ENCODE measurements around the gene PDGFC. TPM values are rescaled to one million over a fixed set of nuclear protein-coding genes. Genes with fewer than 3 reads are reported as not detected.

The PDGFC gene
- total and polyA plus RNA-seq, 2 of the 8 experiments (the other 6 are each of a cell fraction or from before 2014, with no cell fraction given), result 0.65 to 2.7 TPM

DNA sequence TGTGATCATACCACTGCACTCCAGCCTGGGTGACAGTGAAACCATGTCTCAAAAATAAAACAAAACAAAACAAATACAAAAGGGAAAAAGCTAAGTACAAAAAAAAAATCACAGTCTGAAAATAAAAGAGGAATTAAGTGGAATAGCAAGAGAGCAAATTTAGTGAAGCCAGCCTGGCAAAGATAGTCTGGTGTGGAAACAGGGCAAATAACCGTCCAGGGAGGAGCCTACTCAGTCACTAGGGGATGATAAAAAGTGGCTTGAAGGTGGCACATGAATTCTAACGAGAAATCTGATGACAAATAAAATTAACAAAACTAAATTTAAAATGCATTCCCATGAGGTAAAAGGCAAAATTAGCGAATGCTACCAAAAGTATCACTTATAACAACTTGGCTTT lies 8.2 kb downstream of the PDGFC start:
- TF ChIP-seq ASH2L (IDR thresholded peaks at IDR 0.05; ENCODE audit: low read length) (no peak), BACH1 (IDR thresholded peaks at IDR 0.05; ENCODE audit: low read length) (no peak), YY1 (IDR thresholded peaks at IDR 0.05; ENCODE audit: low read depth, low read length) (no peak), JUN (IDR thresholded peaks at IDR 0.05; ENCODE audit: low read depth, low read length) (no peak), CBX5 (IDR thresholded peaks at IDR 0.05; ENCODE audit: low read depth, low read length) (no peak), RBBP5 (IDR thresholded peaks at IDR 0.05; ENCODE audit: borderline replicate concordance, low read depth, low read length) (no peak), CEBPB (IDR thresholded peaks at IDR 0.05; ENCODE audit: low read depth, low read length) (no peak), ATF2 (IDR thresholded peaks at IDR 0.05; ENCODE audit: low read length) (no peak), EP300 (IDR thresholded peaks at IDR 0.05; ENCODE audit: borderline replicate concordance in 1 of 2, low read depth in 2 of 2, low read length in 2 of 2) (no peak)
- TF ChIP-seq, protein P1, sequence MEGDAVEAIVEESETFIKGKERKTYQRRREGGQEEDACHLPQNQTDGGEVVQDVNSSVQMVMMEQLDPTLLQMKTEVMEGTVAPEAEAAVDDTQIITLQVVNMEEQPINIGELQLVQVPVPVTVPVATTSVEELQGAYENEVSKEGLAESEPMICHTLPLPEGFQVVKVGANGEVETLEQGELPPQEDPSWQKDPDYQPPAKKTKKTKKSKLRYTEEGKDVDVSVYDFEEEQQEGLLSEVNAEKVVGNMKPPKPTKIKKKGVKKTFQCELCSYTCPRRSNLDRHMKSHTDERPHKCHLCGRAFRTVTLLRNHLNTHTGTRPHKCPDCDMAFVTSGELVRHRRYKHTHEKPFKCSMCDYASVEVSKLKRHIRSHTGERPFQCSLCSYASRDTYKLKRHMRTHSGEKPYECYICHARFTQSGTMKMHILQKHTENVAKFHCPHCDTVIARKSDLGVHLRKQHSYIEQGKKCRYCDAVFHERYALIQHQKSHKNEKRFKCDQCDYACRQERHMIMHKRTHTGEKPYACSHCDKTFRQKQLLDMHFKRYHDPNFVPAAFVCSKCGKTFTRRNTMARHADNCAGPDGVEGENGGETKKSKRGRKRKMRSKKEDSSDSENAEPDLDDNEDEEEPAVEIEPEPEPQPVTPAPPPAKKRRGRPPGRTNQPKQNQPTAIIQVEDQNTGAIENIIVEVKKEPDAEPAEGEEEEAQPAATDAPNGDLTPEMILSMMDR (IDR thresholded peaks at IDR 0.05; ENCODE audit: control extremely low read depth in 1 of 3, insufficient read depth in 1 of 3, low read depth in 1 of 3, low read length in 3 of 3), result no peak
- H3K14ac ChIP-seq (ENCODE audit: insufficient read length), result no peak overlapping the region
- no peak overlapping the region for H4K8ac ChIP-seq (ENCODE audit: extremely low read depth, insufficient read depth, low read length)
- H2BK20ac ChIP-seq (ENCODE audit: low read length), result no peak overlapping the region
- no peak overlapping the region for H4K91ac ChIP-seq (replicated peaks; ENCODE audit: insufficient read length, low read length)
- no peak overlapping the region for H3K4me3 ChIP-seq (ENCODE audit: extremely low read depth in 1 of 4, insufficient read depth in 2 of 4, low read depth in 3 of 4, low read length in 4 of 4)
- H3K4ac ChIP-seq (replicated peaks; ENCODE audit: insufficient read length, low read depth, low read length), result no peak overlapping the region
- peaks cover 0 to 2% of the 10 kb centered on the region in 2 experiments for H4K20me1 ChIP-seq (replicated peaks in 1 of 2; ENCODE audit: control insufficient read depth in 1 of 2, insufficient read depth in 2 of 2, low read length in 2 of 2)
- ChIA-PET POLR2A (ENCODE audit: partially characterized antibody) (no interaction called here), CTCF (ENCODE audit: partially characterized antibody) (interaction anchor here (1.1 kb wide), 1 partner anchor 82 kb away, joined by 4 read pairs; no protein-coding TSS in a partner anchor)
- peaks cover 0 to 6% (median 0%) of the 10 kb centered on the region in 4 experiments; a peak in 1 of 7 replicates for H3K4me1 ChIP-seq (replicated peaks in 1 of 4; ENCODE audit: control insufficient read depth in 3 of 4, insufficient read depth in 4 of 4, low read length in 3 of 4)
- FAIRE-seq (no peak), DNase-seq (ENCODE audit: low read depth in 1 of 2, low spot score in 2 of 2) (no peak)
- H4K5ac ChIP-seq (ENCODE audit: insufficient read length, low read depth, low read length), result no peak overlapping the region
- no peaks in the 10 kb centered on the region for H3K79me2 ChIP-seq (ENCODE audit: control insufficient read depth in 1 of 2, insufficient read depth in 2 of 2, low read length in 2 of 2)
- H3K4me2 ChIP-seq (ENCODE audit: insufficient read depth in 1 of 2, low read depth in 2 of 2, low read length in 2 of 2), result no peak overlapping the region
- no peak overlapping the region for H2AFZ ChIP-seq (ENCODE audit: low read length)
- no peaks in the 10 kb centered on the region for H3K36me3 ChIP-seq (ENCODE audit: control insufficient read depth in 2 of 4, insufficient read depth in 4 of 4, low read length in 3 of 4)
- H3K56ac ChIP-seq (replicated peaks; ENCODE audit: insufficient read length, low read depth, low read length), result no peak overlapping the region
- H3K18ac ChIP-seq (ENCODE audit: extremely low read depth, low read length), result no peak overlapping the region
- no peak overlapping the region for H2BK120ac ChIP-seq (replicated peaks; ENCODE audit: low read depth, low read length)
- 97% methylated on average over 3 of the region's 3 CpGs; no CpG with 5 or more reads in 1 of the 2 experiments for WGBS, 2 experiments (ENCODE audit: extremely low coverage in 1 of 2, insufficient coverage in 1 of 2, insufficient read length in 1 of 2, insufficient replicate concordance in 2 of 2, low coverage in 1 of 2, low lambda C conversion rate in 2 of 2, missing lambda C conversion rate in 1 of 2)
- no peaks in the 10 kb centered on the region for H3K9me3 ChIP-seq (ENCODE audit: insufficient read depth in 2 of 2, low read depth in 1 of 2, low read length in 1 of 2)
- no peak overlapping the region for H2BK5ac ChIP-seq (ENCODE audit: low read depth, low read length)
- no peak overlapping the region for H3K23ac ChIP-seq (ENCODE audit: insufficient read length)
- H3K9ac ChIP-seq (replicated peaks in 1 of 4; ENCODE audit: extremely low read depth in 1 of 4, low read depth in 3 of 4, low read length in 3 of 4), result no peak overlapping the region
- peaks cover 0 to 1% (median 0%) of the 10 kb centered on the region in 4 experiments; a peak in 1 of 7 replicates for H3K27me3 ChIP-seq (replicated peaks in 1 of 4; ENCODE audit: control insufficient read depth in 3 of 4, extremely low read depth in 1 of 4, insufficient read depth in 3 of 4, low read length in 3 of 4)
- H3K27ac ChIP-seq (ENCODE audit: low read depth, low read length), result no peak overlapping the region
- no peak overlapping the region for H2BK15ac ChIP-seq (ENCODE audit: low read length)
- H3K79me1 ChIP-seq (ENCODE audit: low read depth, low read length), result no peaks in the 10 kb centered on the region
- H2BK12ac ChIP-seq (ENCODE audit: low read depth, low read length), result no peak overlapping the region
- H3K23me2 ChIP-seq (ENCODE audit: low read depth, low read length), result no peaks in the 10 kb centered on the region
- H2AK5ac ChIP-seq (ENCODE audit: low read depth, low read length), result no peak overlapping the region
